Measurements from ENCODE around the gene HOXA5.
A peak's percentile ranks its signal among the peaks of the same experiment; 100 is the strongest.

The HOXA5 gene

GRCh38 chr7:27131390-27131819 lies 12.1 kb downstream of the HOXA5 start:
- no peak for DNase-seq

GRCh38 chr7:27130540-27131389 lies 12.7 kb downstream of the HOXA5 start, which contains the start of gene HOXA4:
TSS of gene HOXA4 (minus strand) at chr7:27130757. CDS start at chr7:27130733, 24 bp downstream.
- peak; percentile 91 for DNase-seq

- peak; percentile 36 for DNase-seq
These were observed 13.5 kb downstream of the HOXA5 start for GRCh38 chr7:27129729-27130539.

- DNase-seq = no peak
These were observed 14.4 kb downstream of the HOXA5 start for GRCh38 chr7:27128776-27129728.

GRCh38 chr7:27128034-27128433 lies 15.4 kb downstream of the HOXA5 start:
- DNase-seq = no peak

GRCh38 chr7:27126596-27127327 lies 16.7 kb downstream of the HOXA5 start:
- DNase-seq = no peak

- no peak for DNase-seq
These were observed 17.5 kb downstream of the HOXA5 start for GRCh38 chr7:27125986-27126394.

GRCh38 chr7:27124902-27125689 lies 18.4 kb downstream of the HOXA5 start:
- DNase-seq = no peak

GRCh38 chr7:27124096-27124901 lies 19.2 kb downstream of the HOXA5 start:
- peak; percentile 89 for DNase-seq

- no peak for DNase-seq
These were observed 19.9 kb downstream of the HOXA5 start for GRCh38 chr7:27123477-27124053.

GRCh38 chr7:27123007-27123476 lies 20.4 kb downstream of the HOXA5 start:
- DNase-seq = no peak

GRCh38 chr7:27122077-27122910 lies 21.2 kb downstream of the HOXA5 start:
- DNase-seq = no peak

GRCh38 chr7:27121684-27122076 lies 21.8 kb downstream of the HOXA5 start:
- DNase-seq = no peak

- no peak for DNase-seq
These were observed 24.0 kb downstream of the HOXA5 start for GRCh38 chr7:27119412-27119911.

GRCh38 chr7:27118580-27118979 lies 24.9 kb downstream of the HOXA5 start:
- no peak for DNase-seq

- peak; percentile 45 for DNase-seq
These were observed 25.5 kb downstream of the HOXA5 start for GRCh38 chr7:27117887-27118491.

- DNase-seq = no peak
These were observed 26.3 kb downstream of the HOXA5 start for GRCh38 chr7:27116962-27117886.
